Trophoblast cell (in vitro differentiated cells and primary cell): Measurements from ENCODE around the gene CCNC. TPM values are rescaled to one million over a fixed set of nuclear protein-coding genes. Genes with fewer than 3 reads are reported as not detected.

ENCODE experiments used
- DNase-seq, 2 donors: peaks; one replicate each; pipeline ENCODE4 v3.0.0-alpha.2; 2016
- H2AFZ ChIP-seq: 2 replicates; pipeline ENCODE4 v1.6.1; 2013; ENCODE audit warnings: low read length, moderate library complexity, mild to moderate bottlenecking; ENCODE audit not compliant: insufficient read depth, poor library complexity
- H2AK5ac ChIP-seq: 2 replicates; pipeline ENCODE4 v1.6.1; 2013; ENCODE audit warnings: mild to moderate bottlenecking, low read length
- H2BK120ac ChIP-seq: 2 replicates; pipeline ENCODE4 v1.6.1; 2013; ENCODE audit warnings: low read length, mild to moderate bottlenecking, moderate library complexity; ENCODE audit not compliant: insufficient read depth, poor library complexity
- H2BK12ac ChIP-seq: 2 replicates; pipeline ENCODE4 v1.6.1; 2013; ENCODE audit warnings: mild to moderate bottlenecking, low read length, moderate library complexity
- H2BK5ac ChIP-seq: 2 replicates; pipeline ENCODE4 v1.6.1; 2013; ENCODE audit warnings: low read length, low read depth, moderate library complexity, mild to moderate bottlenecking; ENCODE audit not compliant: poor library complexity
- H3K14ac ChIP-seq: 2 replicates; pipeline ENCODE4 v1.6.1; 2013; ENCODE audit warnings: mild to moderate bottlenecking, low read length
- H3K18ac ChIP-seq: 2 replicates; pipeline ENCODE4 v1.6.1; 2013; ENCODE audit warnings: mild to moderate bottlenecking, low read length
- H3K23ac ChIP-seq: 2 replicates; pipeline ENCODE4 v1.6.1; 2013; ENCODE audit warnings: low read length
- H3K27ac ChIP-seq: 2 replicates; pipeline ENCODE4 v1.5.1; 2013; ENCODE audit warnings: low read depth, mild to moderate bottlenecking, inconsistent platforms, low read length, moderate library complexity
- H3K27me3 ChIP-seq: 2 replicates; pipeline ENCODE4 v1.6.1; 2013; ENCODE audit warnings: inconsistent platforms, mild to moderate bottlenecking, low read length, moderate library complexity; ENCODE audit not compliant: insufficient read depth
- H3K36me3 ChIP-seq, 2 experiments: 1 replicate in 1 of 2; 2 replicates in 1 of 2; pipeline ENCODE4 v1.6.1; 2013; ENCODE audit warnings: low read length in 2 of 2, mild to moderate bottlenecking in 2 of 2, moderate library complexity in 1 of 2; ENCODE audit not compliant: insufficient read depth in 2 of 2, control insufficient read depth in 1 of 2
- H3K4ac ChIP-seq: 2 replicates; pipeline ENCODE4 v1.6.1; 2013; ENCODE audit warnings: low read depth, mild to moderate bottlenecking, low read length, moderate library complexity
- H3K4me1 ChIP-seq, 2 experiments: 1 replicate in 1 of 2; 2 replicates in 1 of 2; pipeline ENCODE4 v1.6.1; 2013; ENCODE audit warnings: low read length in 2 of 2, mild to moderate bottlenecking in 2 of 2, moderate library complexity in 1 of 2; ENCODE audit not compliant: insufficient read depth in 2 of 2, control insufficient read depth in 1 of 2
- H3K4me2 ChIP-seq: 2 replicates; pipeline ENCODE4 v1.6.1; 2013; ENCODE audit warnings: inconsistent platforms, mild to moderate bottlenecking, low read length, moderate library complexity
- H3K4me3 ChIP-seq: 2 replicates; pipeline ENCODE4 v1.5.1; 2013; ENCODE audit warnings: mild to moderate bottlenecking, low read depth, low read length, inconsistent platforms
- H3K79me1 ChIP-seq: one replicate; pipeline ENCODE4 v1.6.1; 2013; ENCODE audit warnings: low read length
- H3K79me2 ChIP-seq: 2 replicates; pipeline ENCODE4 v1.6.1; 2013; ENCODE audit warnings: low read length, mild to moderate bottlenecking; ENCODE audit not compliant: control insufficient read depth, insufficient read depth, poor library complexity
- H3K9ac ChIP-seq: 2 replicates; pipeline ENCODE4 v1.6.1; 2013; ENCODE audit warnings: mild to moderate bottlenecking, low read length
- H3K9me3 ChIP-seq: 2 replicates; pipeline ENCODE4 v1.6.1; 2013; ENCODE audit warnings: low read depth, mild to moderate bottlenecking, control low read depth, inconsistent platforms, low read length; ENCODE audit not compliant: insufficient read depth
- H4K12ac ChIP-seq: 2 replicates; pipeline ENCODE4 v1.6.1; 2013; ENCODE audit warnings: low read depth, mild to moderate bottlenecking, low read length, moderate library complexity
- H4K8ac ChIP-seq: 2 replicates; pipeline ENCODE4 v1.6.1; 2013; ENCODE audit warnings: low read depth, mild to moderate bottlenecking, low read length, moderate library complexity
- H4K91ac ChIP-seq: one replicate; pipeline ENCODE4 v1.6.1; 2013; ENCODE audit warnings: low read depth, mild to moderate bottlenecking, low read length, moderate library complexity
- WGBS: extraction: QIAGEN DNeasy Blood & Tissue Kit; methylation state at CpG from one replicate; pipeline ENCODE4 v1.1.7; 2013; ENCODE audit warnings: missing lambda C conversion rate; ENCODE audit not compliant: insufficient read length, insufficient coverage; ENCODE audit errors: extremely low coverage; 5-methylcytosine and 5-hydroxymethylcytosine counted together
- polyA plus RNA-seq: library from polyadenylated mRNA; stranded (reverse); fragments of 200-250 nt; gene quantifications from 2 replicates; pipeline ENCODE4 v1.2.3, GENCODE V29; 2013

The CCNC gene
- polyA plus RNA-seq: 59.2 and 61.0 TPM in 2 replicates

DNA sequence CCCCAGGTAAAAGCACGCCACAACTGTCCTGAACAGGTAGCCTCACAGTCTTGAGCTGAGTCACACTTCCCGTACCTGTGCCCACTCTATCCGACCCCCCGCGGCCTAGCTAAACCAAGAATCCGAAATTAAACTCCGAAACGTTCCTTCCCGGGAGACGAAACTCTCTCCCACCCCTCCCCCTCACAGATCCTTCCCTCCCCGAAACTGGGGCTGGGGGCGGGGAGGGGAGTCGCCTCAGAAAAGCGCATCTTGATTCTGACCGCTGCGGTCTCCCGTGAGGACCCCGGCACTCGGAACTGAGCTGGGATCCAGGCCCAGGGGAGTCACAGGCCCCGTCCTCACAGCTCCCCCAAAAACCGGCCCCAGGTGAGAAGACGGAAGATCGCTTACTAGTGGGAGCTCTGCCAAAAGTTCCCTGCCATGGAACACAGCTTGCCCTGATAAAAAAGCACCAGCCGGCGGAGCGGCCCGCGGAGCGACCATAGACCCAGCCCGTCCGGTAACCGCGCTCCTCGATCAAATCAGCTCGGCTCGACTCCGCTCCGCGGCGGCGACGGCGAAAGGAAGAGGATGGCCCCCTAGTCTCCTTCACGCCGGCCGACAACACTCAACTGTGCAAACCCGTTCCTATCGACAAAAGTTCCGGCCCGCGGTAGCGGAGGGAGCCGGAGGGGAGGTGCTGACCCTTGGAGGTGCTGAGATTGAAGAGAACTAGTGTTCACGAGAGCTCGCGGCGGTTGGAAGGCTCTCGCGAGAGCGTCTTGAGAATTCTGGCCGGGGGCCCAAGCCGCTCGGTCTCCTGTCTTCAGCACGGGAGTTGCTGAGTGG lies at the start of gene CCNC:
TSS of gene CCNC (minus strand) at position 558 of the 831 bp plus-strand sequence. CDS start at position 425, 133 bp downstream.
- Histone ChIP-seq H3K79me2 (peaks cover 6% of the 10 kb centered on the region), H4K91ac (peak within 1 kb of the TSS; percentile 86), H4K12ac (peak within 1 kb of the TSS; percentile 98), H3K27me3 (no peaks in the 10 kb centered on the region), H2AFZ (peak within 1 kb of the TSS; percentile 23), H3K14ac (peak within 1 kb of the TSS; percentile 80), H3K4me3 (peak within 1 kb of the TSS; percentile 84), H2BK120ac (peak within 1 kb of the TSS; percentile 85), H3K18ac (peak within 1 kb of the TSS; percentile 96), H3K79me1 (peaks cover 6% of the 10 kb centered on the region), H2BK5ac (peak within 1 kb of the TSS; percentile 96), H4K8ac (peak within 1 kb of the TSS; percentile 97), H2AK5ac (peak within 1 kb of the TSS; percentile 18), H3K36me3 (no peaks in the 10 kb centered on the region), H3K23ac (no peak within 1 kb of the TSS), H3K4me1 (no peaks in the 10 kb centered on the region), H3K4me2 (peak within 1 kb of the TSS; percentile 59), H3K9me3 (no peaks in the 10 kb centered on the region), H3K27ac (peak within 1 kb of the TSS; percentile 84), H2BK12ac (no peak within 1 kb of the TSS), H3K9ac (peak within 1 kb of the TSS; percentile 94), H3K4ac (peak within 1 kb of the TSS; percentile 87)
- peak; percentile 98 to 99 for DNase-seq
- WGBS: no CpG with 5 or more reads among the region's 64 CpGs

DNA sequence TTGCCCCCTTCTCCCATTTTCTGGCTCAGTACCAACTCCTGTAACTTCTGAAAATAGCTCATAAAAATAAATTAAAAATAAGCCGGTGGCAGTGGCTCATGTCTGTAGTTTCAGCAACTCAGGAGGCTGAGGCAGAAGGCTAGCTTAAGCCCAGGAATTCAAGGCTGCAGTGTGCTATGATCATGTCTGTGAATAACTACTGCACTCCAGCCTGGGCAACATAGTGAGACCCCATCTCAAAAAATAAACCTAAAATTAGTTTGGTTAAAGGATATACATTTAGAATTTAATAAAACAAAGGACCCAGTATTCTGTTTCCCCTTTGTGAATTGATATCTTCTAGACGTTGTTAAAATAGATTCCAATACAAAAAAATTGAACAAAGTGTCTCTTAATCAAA lies 48.7 kb upstream of the CCNC start:
- no peaks in the 10 kb centered on the region for H3K79me2 ChIP-seq
- H3K9ac ChIP-seq: no peak overlapping the region
- H3K4me1 ChIP-seq: peaks cover 18 to 19% of the 10 kb centered on the region in 2 experiments
- no CpG with 5 or more reads among the region's 2 CpGs for WGBS
- H2BK120ac ChIP-seq: no peak overlapping the region
- peaks cover 19% of the 10 kb centered on the region for H3K9me3 ChIP-seq
- no peaks in the 10 kb centered on the region for H3K79me1 ChIP-seq
- H3K4me2 ChIP-seq: no peak overlapping the region
- H2AK5ac ChIP-seq: no peak overlapping the region
- H3K14ac ChIP-seq: no peak overlapping the region
- H2BK5ac ChIP-seq: no peak overlapping the region
- H2AFZ ChIP-seq: no peak overlapping the region
- H3K18ac ChIP-seq: no peak overlapping the region
- H4K12ac ChIP-seq: no peak overlapping the region
- no peak overlapping the region for H3K4me3 ChIP-seq
- H4K8ac ChIP-seq: no peak overlapping the region
- no peak overlapping the region for H2BK12ac ChIP-seq
- H3K23ac ChIP-seq: no peak overlapping the region
- no peak overlapping the region for H3K27ac ChIP-seq
- peaks cover 65% of the 10 kb centered on the region for H3K27me3 ChIP-seq
- no peak for DNase-seq
- H3K4ac ChIP-seq: no peak overlapping the region
- H3K36me3 ChIP-seq: no peaks in the 10 kb centered on the region
- no peak overlapping the region for H4K91ac ChIP-seq

- Histone ChIP-seq H2BK120ac (no peak overlapping the region), H3K36me3 (no peaks in the 10 kb centered on the region), H2AFZ (no peak overlapping the region), H3K9me3 (peaks cover 19% of the 10 kb centered on the region), H2BK5ac (no peak overlapping the region), H2AK5ac (no peak overlapping the region), H3K79me2 (no peaks in the 10 kb centered on the region), H3K9ac (no peak overlapping the region), H3K27ac (no peak overlapping the region), H4K91ac (no peak overlapping the region), H2BK12ac (no peak overlapping the region), H3K4me3 (peak overlapping the region; percentile 34), H4K8ac (no peak overlapping the region), H4K12ac (no peak overlapping the region), H3K79me1 (no peaks in the 10 kb centered on the region), H3K14ac (no peak overlapping the region), H3K23ac (no peak overlapping the region), H3K4me2 (peak overlapping the region; percentile 68), H3K4ac (no peak overlapping the region), H3K27me3 (peaks cover 61% of the 10 kb centered on the region), H3K4me1 (peaks cover 18 to 19% of the 10 kb centered on the region in 2 experiments), H3K18ac (no peak overlapping the region)
- no CpG with 5 or more reads among the region's 55 CpGs for WGBS
- DNase-seq: peak in 1 of 2 donors; percentile 53
These were observed 46.1 kb upstream of the CCNC start for GRCh38 chr6:99614430-99615186.

GRCh38 chr6:99613705-99614429 lies 45.4 kb upstream of the CCNC start:
- H2BK120ac ChIP-seq: no peak overlapping the region
- H3K79me2 ChIP-seq: no peaks in the 10 kb centered on the region
- no peaks in the 10 kb centered on the region for H3K79me1 ChIP-seq
- H3K9me3 ChIP-seq: peaks cover 15% of the 10 kb centered on the region
- H3K4me3 ChIP-seq: peak overlapping the region; percentile 38
- no peaks in the 10 kb centered on the region for H3K36me3 ChIP-seq
- H4K12ac ChIP-seq: no peak overlapping the region
- no peak overlapping the region for H4K91ac ChIP-seq
- peaks cover 61% of the 10 kb centered on the region for H3K27me3 ChIP-seq
- H3K4me1 ChIP-seq: peaks cover 16 to 18% of the 10 kb centered on the region in 2 experiments
- H3K4me2 ChIP-seq: peak overlapping the region; percentile 68
- peak overlapping the region; percentile 15 for H2AFZ ChIP-seq
- no peak overlapping the region for H3K9ac ChIP-seq
- no CpG with 5 or more reads among the region's 82 CpGs for WGBS
- H3K18ac ChIP-seq: no peak overlapping the region
- H3K4ac ChIP-seq: no peak overlapping the region
- H2BK12ac ChIP-seq: no peak overlapping the region
- no peak overlapping the region for H4K8ac ChIP-seq
- peak in 1 of 2 donors; percentile 33 for DNase-seq
- H3K14ac ChIP-seq: no peak overlapping the region
- H3K23ac ChIP-seq: no peak overlapping the region
- no peak overlapping the region for H2AK5ac ChIP-seq
- no peak overlapping the region for H2BK5ac ChIP-seq
- H3K27ac ChIP-seq: no peak overlapping the region
